PFSK-1 (cell line): ENCODE data around the gene PEMT.

Source experiments
- POLR2AphosphoS5 ChIP-seq: IDR thresholded peaks from 2 replicates; pipeline ENCODE4 v1.6.1; 2012; ENCODE audit warnings: low read depth, mild to moderate bottlenecking, control low read depth, low read length, moderate library complexity
- REST ChIP-seq, 2 experiments: IDR thresholded peaks; 2 replicates each; pipeline versions ENCODE4 v1.6.1 to v1.8.0; 2011 to 2012; ENCODE audit warnings: low read depth in 2 of 2, low read length in 2 of 2, control low read depth in 1 of 2, inconsistent platforms in 1 of 2, mild to moderate bottlenecking in 1 of 2, moderate library complexity in 1 of 2; ENCODE audit not compliant: insufficient read depth in 1 of 2
- SIN3A ChIP-seq: IDR thresholded peaks from 2 replicates; pipeline ENCODE4 v1.6.1; 2012; ENCODE audit warnings: mild to moderate bottlenecking, low read length, moderate library complexity, borderline replicate concordance; ENCODE audit not compliant: insufficient read depth

GRCh38 chr17:17566896-17567513 is 24.5 kb downstream of the PEMT start:
- no peak for TF ChIP-seq POLR2AphosphoS5
- no peak for TF ChIP-seq REST (IDR thresholded peaks at IDR 0.05; ENCODE audit: insufficient read depth in 1 of 2, low read depth in 2 of 2, low read length in 2 of 2)
- no peak for TF ChIP-seq SIN3A
